ENCODE measurements around the gene LENG8.
A peak's percentile ranks its signal among the peaks of the same experiment; 100 is the strongest.
"Not testable (repeated sequence)": the region's sequence is repeated elsewhere in the genome, so short reads cannot be mapped to it uniquely, and the experiment has no call there.

The LENG8 gene

DNA sequence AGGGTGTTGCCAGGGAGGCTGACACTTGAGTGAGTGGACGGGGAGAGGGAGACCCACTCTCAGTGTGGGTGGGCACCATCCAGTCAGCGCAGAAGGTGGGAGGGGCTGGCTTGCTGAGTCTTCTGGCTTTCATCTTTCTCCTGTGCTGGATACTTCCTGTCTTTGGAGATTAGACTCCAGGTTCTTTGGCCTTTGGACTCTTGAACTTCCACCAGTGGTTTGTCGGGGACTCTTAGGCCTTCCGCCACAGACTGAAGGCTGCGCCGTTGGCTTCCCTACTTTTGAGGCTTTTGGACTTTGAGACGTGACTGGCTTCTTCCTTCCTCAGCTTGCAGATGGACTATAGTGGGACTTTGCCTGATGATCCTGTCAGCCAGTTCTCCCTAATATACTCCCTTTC is 4.3 kb upstream of the LENG8 start:
- DNase-seq = no peak

DNA sequence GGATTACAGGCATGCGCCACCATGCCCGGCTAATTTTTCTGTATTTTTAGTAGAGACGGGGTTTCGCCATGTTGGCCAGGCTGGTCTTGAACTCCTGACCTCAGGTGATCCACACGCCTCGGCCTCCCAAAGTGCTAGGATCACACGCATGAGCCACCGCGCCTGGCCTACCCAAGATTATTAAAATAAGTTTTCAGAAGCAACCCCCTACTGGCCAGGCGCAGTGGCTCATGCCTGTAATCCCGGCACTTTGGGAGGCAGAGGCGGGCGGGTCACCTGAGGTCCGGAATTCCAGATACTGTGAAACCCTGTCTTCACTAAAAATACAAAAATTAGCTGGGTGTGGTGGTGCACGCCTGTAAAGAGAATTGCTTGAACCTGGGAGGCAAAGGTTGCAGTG is 2.6 kb upstream of the LENG8 start:
- not testable (repeated sequence) for DNase-seq

DNA sequence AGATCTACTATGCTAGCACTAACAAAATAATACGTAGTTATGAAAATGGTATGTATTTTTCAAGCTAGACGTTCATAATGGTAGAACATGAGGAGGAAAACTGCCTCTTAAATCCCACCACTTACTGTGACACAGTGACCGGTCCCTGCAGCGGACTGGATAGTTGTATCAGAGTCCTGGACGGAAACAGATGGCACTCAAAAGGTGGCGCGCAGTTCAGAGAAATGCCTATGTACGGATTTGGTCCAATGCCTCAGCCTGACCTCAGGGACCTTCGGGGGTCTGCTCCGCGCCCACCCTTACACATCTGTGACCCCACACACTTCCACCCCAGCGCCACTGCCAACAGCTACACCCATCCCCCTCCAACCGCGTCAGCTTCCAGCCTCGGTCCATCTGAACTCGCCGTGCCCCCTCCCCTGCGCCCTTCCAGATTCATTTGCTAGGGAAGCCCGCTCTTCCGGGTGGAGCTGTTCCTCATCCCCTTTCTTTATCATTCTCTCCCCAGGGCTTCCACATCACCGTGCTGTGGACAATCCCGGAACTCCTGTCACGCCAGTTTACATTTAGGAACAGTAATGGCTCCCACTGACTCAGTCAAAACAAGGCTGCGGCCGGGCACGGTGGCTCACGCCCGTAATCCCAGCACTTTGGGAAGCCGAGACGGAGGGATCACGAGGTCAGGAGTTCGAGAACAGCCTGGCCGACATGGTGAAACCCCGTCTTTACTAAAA is 792 bp upstream of the LENG8 start:
- peak; percentile 36 for DNase-seq

DNA sequence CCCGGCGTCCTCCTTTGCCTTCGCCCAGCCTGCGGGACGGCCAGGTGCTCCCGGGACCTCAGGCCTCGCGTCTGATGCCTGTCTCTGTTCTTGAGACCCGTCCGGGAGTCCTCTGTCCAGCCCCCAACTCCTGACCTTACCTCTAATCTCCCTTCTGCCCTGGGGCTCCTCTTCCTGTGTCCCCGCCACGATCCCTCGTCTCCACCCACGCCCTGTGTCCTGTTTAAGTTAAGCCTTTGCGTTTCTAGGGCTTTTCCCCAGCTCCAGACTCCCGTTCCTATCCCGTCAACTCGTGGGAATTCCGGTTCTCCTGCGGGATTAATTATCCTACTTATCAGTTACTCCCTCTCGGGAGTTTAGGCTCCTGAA is 686 bp downstream of the LENG8 start:
- DNase-seq = no peak

DNA sequence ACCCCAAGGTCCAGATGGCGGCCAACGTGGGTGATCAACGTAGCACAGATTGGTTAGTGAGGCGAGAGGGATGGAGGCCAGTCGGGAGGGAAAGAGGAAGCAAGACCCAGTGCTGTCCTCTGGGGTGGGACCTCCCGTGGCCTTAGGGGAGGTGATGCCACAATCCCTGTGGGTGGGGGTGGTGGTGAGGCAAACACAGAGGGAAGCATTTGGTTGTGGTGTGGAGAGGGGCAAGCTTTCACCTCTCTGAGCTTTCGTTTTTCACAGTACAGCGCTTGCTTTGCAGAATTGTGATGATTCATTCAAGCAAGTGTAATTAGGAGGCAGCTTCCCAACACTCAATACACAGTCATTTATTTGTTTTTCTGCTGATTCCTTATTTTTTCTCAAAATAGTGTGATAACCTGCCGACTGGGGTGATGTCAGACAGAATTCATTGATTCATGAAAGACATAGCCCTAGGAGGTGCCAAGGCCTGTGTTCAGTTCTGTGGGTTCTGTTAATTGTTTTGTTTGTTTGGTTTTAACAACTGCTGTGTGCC is 2.4 kb downstream of the LENG8 start:
- DNase-seq = no peak

DNA sequence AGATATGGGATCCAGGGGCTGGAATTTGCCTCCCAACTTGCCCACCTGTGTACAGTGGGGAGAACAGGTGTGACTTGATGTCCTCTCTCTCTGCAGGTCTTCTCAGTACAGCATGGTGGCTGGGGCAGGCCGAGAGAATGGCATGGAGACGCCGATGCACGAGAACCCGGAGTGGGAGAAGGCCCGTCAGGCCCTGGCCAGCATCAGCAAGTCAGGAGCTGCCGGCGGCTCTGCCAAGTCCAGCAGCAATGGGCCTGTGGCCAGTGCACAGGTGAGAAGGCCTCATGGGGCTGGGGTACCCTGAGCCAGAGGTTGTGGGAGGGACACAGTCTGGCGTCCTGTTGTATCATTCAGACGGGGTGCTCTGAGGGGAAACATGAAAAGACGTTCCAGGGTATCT is 3.0 kb downstream of the LENG8 start:
- DNase-seq = no peak

DNA sequence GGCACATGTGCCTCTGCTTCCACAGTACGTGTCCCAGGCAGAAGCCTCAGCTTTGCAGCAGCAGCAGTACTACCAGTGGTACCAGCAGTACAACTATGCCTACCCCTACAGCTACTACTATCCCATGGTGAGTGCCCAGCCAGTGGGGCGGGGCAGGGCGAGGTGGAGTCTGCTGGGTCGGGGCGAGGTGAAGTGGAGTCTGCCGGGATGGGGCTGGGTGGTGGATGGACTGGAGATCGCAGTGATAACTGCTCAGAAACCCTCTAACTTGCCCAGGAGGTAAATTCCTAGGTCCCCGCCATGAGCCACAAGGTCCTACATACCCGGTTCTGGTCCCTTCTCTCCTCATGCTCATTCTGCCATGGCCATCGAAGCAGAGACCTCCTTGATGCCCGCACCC is 3.6 kb downstream of the LENG8 start:
- no peak for DNase-seq

DNA sequence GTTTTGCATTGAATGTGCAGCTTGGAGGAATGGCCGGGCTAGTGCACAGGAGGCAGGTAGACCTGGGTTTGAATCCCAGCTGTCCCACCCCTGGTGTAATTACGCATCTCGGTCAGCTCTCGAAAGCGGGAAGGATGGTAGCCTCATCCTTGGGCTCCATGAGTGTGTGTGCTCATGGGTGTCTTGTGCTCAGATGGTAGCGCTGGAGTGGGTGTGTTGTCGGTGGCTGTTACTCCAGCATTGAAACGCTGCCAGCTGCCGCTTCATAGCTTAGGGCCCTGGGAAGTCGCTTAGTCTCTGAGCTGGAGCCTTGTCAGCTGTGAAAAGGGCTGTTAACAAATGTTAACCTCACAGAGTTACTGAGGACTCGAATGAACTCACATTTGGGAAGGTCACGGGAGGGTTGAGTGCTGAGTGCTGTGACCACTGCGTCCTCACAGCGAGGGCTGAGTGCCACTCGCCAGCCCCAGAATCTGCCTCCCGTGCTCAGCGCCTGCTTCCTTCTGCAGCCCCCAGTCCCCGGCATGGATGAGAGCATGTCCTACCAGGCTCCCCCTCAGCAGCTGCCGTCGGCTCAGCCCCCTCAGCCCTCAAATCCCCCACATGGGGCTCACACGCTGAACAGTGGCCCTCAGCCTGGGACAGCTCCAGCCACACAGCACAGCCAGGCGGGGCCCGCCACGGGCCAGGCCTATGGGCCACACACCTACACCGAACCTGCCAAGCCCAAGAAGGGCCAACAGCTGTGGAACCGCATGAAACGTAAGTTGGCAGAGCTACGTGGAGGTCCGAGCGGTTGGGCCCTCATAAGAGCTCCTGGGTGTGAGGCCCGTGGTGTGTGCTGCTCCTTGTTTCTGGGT is 5.2 kb downstream of the LENG8 start:
- no peak for DNase-seq

DNA sequence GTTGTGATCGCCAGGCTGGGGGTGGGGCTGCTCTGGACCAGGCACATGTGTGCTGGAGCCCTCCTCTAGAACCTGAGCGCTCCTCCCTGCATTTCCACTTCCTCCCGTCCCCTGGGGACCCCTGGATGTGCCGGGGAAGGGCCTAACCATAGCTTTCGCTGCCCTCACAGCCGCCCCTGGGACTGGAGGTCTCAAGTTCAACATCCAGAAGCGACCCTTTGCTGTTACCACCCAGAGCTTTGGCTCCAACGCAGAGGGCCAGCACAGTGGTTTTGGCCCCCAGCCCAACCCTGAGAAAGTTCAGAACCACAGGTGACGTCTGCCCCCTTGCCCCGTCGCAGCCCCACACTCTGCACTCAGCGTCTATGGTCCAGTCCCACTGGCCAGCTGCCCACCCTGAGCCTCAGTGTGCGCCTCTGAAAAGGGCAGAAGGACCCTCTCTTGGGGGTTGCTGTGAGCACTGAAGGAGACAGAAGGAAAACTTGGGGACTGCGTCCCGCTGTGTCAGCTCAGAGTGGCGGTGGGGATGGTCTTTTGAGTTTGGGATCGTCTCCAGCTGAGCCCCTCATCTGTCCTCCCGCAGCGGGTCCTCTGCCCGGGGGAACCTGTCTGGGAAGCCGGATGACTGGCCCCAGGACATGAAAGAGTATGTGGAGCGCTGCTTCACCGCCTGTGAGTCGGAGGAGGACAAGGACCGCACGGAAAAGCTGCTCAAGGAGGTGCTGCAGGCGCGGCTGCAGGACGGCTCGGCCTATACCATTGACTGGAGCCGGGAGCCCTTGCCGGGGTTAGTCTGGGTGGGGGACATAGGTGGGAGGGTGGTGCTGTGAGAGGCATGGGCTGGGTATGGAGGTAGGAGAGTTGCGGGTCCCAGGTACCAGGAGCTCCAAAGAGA is 6.0 kb downstream of the LENG8 start:
- DNase-seq = no peak

DNA sequence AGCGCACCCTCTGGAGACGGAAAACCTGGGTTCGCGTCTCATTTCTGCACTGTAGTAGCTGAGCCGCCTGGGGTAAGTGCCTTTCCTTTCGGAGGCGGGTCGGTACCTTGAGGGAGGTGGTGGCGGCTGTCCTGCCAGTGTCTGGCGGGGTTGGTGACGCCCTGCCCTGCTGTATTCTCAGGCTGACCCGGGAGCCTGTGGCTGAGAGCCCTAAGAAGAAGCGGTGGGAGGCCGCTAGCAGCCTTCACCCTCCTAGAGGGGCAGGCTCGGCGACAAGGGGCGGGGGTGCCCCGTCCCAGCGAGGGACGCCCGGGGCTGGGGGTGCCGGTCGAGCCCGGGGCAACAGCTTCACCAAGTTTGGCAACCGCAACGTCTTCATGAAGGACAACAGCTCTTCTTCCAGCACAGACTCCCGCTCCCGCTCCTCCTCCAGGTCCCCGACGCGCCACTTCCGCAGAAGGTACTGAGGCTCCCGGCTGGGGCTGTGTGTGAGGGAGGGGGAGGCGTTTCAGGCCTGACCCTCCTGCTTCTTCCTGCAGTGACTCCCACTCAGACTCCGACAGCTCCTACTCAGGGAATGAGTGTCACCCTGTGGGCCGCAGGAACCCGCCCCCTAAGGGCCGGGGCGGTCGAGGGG is 6.9 kb downstream of the LENG8 start:
- no peak for DNase-seq

DNA sequence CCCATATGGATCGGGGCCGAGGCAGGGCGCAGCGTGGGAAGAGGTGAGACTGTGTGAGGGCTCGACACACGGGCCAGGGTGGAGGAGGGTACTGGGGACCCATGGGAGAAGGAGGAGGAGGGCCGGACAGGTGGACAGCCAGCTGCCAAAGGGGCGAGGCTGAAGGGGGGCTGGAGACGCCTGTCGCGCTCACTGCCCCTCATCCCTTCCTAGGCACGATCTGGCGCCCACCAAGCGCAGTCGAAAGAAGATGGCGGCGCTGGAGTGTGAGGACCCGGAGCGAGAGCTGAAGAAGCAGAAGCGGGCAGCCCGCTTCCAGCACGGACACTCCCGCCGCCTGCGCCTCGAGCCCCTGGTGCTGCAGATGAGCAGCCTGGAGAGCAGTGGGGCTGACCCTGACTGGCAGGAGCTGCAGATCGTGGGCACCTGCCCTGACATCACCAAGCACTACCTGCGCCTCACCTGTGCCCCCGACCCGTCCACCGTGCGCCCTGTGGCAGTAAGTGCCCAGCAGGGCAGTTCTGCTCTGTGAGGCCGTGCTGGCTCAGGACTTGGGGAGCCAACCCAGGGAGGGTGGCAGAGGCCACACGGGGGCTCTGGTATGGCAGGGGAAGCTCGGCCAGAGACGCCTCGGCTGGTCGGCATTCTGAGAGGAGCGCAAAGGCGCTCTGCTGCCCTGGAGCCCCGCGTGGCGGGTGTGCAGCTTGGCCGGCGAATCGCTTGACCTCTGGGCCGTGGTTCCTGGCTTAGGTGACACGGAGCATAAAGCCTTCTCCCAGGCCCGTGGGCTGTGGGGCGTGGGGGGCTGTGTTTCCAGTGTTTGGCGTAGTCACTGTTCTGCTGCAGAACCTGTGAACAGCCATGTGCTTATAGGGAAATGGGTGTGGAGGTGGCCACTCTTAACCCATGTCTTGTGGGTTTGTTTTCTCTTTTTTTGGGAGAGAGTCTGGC is 7.7 kb downstream of the LENG8 start:
- no peak for DNase-seq

DNA sequence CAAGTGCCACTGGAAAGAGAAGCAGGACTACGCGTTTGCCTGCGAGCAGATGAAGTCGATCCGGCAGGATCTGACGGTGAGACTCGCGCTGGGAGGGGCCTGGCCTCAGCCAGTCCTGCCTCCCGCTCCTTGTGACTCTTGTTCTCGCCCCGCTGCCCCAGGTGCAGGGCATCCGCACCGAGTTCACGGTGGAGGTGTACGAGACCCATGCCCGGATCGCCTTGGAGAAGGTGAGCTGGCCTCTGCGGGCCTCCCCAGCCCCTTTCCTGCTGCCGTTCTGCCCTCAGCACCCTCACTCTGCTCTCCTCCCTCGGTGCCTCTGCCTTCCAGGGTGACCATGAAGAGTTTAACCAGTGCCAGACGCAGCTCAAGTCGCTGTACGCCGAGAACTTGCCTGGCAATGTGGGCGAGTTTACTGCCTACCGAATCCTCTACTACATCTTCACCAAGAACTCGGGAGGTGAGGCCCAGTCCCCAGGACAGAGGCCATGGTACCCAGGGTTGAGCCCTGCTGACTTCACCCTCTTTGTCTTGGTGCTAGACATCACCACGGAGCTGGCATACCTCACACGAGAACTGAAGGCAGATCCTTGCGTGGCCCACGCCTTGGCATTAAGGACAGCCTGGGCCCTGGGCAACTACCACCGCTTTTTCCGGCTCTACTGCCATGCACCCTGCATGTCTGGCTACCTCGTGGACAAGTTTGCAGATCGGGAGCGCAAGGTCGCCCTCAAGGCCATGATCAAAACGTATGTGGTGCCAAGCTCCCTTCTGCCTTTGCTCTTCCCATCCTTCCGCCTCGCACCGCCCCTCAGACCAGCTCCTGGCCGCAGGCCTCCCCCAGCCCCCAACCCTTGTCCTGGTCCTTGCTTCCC is 9.0 kb downstream of the LENG8 start:
- no peak for DNase-seq

DNA sequence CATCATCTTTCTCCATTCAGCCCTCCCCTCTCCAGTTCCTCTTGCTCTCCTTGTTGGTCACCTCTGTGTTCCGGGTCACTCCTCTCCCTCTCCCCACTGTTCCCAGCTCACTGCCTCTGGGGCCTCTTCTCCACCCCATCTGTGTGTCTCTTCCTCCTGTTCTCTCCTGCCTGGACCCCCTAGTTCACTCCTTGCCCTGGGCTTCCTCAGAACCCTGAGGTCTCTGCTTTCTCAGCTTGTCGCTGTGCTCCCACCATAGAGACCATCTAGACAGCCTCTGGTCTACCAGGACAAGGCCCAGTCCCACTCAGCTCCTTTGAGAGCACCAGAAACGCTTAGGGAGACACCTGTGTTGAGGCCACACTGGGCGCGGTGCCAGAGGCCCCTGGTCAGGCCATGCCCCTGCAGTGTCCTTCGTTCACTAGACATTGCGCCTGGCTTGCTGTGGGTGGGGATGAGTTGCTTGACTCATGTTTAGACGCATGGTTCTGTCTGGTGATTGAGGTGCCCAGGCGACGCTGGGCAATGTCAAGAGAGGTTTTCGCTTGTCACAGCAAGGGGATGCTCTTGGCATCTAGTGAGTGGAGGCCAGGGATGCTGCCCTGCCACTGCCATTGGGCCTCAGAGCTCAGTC is 9.8 kb downstream of the LENG8 start:
- DNase-seq = no peak

DNA sequence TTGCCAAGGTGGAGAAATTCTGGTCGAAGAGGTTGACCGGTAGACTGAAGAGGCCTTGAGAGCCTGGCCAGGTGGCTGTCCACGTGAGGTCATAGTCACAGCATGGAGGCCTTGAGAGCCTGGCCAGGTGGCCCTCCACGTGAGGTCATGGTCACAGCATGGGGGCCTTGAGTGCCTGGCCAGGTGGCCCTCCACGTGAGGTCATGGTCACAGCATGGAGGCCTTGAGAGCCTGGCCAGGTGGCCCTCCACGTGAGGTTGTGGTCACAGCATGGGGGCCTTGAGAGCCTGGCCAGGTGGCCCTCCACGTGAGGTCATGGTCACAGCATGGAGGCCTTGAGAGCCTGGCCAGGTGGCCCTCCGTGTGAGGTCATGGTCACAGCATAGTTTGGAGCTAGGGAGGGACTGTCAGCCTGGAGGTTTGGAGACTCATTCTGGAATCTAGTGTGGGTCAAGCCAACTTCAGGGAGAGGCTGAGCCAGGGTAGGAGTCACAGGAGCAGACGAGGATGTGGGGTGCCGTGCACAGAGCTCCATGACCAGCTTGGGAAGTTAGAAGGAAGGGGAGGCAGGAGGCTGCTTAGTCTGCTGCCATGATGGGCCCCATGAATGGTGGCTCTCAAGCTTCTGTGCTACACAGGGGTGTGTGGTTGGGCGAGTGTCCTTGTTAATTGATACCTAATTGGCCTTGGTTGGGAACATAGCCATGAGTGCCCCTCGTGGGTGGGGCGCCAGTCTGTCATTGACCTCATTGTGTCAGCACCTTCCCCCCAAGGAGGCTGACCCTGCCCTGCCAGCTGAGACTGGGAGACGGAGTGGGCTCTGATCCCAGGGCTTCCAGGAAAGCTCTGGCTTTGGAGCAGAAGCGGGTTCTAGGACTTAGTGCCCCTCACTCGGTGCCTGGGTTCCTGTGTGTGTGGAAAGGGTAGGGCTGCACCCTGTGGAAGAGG is 10.6 kb downstream of the LENG8 start:
- DNase-seq = no peak

DNA sequence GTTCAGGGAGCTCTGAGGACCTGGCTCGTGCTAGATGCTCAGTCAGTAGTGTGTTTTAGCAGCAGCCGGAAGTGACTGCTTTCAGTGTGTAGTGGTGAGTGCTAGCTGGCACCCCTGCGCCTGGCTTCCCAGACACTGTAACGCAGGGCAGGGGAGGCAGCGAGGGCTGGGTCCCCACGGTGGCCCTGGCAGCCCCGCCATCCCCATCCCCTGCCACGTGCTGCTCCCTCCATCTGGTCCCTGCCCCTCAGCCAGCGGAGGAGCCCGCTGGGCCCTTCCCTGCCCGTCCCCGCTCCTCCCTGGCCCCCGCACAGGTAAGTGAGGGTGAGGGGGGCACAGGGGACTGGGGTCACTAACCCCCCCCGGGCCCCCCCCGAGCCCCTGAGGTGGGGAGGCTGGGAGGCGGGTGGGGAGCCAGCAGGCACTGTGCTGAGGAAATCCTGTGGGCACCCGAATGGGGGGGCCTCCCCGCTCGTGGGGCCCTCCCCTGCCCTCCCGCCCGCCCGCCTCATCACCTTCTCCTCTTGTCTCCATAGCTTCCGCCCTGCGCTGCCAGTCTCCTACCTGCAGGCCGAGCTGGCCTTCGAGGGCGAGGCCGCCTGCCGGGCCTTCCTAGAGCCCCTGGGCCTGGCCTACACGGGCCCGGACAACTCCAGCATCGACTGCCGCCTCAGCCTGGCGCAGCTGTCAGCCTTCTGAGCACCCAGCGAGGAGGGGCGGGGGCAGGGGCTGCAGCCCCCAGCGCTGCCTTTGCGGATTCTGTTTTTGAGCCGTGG is 11.4 kb downstream of the LENG8 start:
- DNase-seq = no peak

DNA sequence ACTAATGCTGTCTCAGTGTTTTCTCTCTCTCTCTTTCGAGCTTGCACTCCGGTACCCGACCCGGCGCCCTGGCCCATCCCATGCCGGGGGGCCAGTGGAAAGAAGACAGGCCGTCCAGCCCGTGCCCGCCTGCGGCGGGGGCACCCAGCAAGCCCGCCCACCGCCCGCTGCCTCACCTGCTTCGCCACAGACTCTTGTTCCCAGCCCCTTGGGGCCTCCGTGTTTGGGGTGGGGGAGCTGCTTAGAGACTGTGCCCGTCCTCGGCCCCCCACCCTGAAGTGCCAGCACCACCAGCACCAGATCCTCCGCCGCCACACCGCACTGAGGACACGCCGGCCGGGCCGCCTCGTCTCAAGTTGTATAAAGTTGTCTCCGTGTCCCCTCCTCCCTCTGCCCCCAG is 12.2 kb downstream of the LENG8 start:
- DNase-seq = no peak

DNA sequence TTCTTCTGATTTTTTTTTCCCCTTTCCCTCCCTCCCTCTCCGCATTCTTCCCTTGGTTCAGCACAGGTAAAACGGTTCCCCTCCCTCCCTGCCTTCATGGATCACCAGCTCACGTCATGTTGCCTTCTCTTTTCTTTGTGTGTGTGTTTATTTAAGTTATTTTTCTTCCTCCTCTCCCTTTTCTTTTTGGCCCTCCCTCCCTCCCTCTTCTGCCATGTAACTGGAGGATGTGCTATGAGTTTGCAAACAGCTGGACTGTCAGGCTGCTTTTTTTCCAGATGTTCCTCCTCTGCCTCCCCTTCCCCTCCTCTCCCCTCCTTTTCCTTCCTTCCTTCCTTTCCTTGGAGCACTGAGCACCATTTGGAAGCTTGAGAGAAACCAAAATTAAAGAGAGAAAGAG is 12.6 kb downstream of the LENG8 start:
- DNase-seq = no peak
